ENCODE measurements around the gene SGPL1.
"Not testable (repeated sequence)": the region's sequence is repeated elsewhere in the genome, so short reads cannot be mapped to it uniquely, and the experiment has no call there.

SGPL1 gene, protein sequence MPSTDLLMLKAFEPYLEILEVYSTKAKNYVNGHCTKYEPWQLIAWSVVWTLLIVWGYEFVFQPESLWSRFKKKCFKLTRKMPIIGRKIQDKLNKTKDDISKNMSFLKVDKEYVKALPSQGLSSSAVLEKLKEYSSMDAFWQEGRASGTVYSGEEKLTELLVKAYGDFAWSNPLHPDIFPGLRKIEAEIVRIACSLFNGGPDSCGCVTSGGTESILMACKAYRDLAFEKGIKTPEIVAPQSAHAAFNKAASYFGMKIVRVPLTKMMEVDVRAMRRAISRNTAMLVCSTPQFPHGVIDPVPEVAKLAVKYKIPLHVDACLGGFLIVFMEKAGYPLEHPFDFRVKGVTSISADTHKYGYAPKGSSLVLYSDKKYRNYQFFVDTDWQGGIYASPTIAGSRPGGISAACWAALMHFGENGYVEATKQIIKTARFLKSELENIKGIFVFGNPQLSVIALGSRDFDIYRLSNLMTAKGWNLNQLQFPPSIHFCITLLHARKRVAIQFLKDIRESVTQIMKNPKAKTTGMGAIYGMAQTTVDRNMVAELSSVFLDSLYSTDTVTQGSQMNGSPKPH
- total RNA-seq, result 49.1 to 105 (median 85.3) reads per million in 18 experiments

GRCh38 chr10:70815504-70816219 lies at the start of gene SGPL1:
SGPL1 (plus strand) TSS chr10:70815948; CDS start chr10:70816854, 906 bp downstream.
- peak; percentile 83 to 87 for DNase-seq

DNA sequence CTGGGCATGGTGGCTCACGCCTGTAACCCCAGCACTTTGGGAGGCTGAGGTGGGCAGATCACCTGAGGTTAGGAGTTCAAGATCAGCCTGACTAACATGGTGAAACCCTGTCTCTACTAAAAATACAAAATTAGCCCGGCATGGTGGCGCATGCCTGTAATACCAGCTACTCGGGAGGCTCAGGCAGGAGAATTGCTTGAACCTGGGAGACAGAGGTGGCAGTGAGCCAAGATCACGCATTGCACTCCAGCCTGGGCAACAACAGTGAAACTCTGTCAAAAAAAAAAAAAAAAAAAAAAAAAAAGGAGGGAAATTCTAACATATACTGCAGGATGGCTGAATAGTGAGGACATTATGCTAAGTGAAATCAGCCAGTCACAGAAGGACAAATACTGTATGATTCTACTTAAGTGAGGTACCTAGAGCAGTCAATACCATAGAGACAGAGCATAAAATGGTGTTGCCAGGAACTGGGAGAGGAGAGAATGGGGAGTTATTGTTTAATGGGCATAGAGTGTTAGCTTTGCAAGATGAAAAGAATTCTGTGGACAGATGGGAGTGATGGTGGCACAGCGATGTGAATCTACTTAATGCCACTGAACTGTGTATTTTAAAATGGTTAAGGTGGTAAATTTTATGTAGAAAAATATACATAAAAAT lies 47.6 kb upstream of the SGPL1 start:
- not testable (repeated sequence) for DNase-seq

DNA sequence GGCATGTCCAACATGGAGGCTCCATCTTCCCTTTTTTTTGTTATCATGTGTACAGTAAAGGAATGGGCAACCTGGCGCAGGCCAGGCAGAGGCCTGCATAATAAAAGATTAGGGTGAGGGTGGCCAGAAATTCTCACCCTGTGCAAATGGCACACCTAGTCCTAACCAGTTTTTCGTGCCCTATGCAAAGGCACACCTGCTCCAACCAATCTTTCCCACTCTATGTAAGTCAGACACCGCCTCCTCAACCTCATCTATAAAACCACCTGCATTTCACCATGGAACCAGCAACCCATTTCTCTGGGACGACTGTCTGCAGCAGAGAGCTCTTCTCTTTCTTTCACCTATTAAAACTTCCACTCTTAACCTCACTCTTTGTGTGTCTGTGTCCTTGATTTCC lies 46.6 kb upstream of the SGPL1 start:
- DNase-seq, result no peak

DNA sequence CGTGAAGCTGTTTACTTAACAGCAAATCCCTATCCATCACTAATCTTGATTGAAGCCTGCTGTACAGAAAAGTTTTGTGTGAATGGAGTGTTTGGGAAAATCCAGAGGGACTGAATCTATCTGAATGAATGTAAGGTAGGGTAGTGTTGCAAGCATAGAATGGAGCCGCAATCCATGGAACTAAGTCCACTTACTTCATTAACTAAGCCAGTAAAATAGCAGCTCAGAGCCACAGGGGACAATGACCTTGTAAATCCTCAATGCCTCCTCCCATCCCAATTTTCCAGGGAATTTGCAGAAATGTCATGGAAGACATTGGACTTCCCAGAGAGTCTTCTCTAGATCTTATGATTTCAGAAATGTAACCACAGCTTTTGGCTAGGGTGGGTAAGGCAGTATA lies 45.7 kb upstream of the SGPL1 start:
- no peak for DNase-seq

DNA sequence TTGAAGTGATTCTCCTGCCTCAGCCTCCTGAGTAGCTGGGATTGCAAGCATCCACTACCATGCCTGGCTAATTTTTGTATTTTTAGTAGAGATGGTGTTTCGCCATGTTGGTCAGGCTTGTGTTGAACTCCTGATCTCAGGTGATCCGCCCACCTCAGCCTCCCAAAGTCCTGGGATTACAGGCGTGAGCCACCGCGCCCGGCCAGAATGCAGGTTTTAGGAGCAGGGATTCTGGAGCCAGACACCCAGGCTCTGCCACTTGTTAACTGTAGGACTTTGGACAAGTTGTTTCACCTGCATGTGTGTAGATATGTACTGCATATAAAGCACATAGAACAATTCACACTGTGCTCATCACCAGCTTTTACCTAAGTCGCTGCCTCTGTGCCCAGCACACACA lies 45.2 kb upstream of the SGPL1 start:
- not testable (repeated sequence) for DNase-seq

GRCh38 chr10:70771311-70772194 lies 44.2 kb upstream of the SGPL1 start:
- no peak for DNase-seq

GRCh38 chr10:70772627-70773026 lies 43.1 kb upstream of the SGPL1 start:
- peak; percentile 17 to 57 for DNase-seq

GRCh38 chr10:70773461-70773860 lies 42.3 kb upstream of the SGPL1 start:
- DNase-seq, result no peak

DNA sequence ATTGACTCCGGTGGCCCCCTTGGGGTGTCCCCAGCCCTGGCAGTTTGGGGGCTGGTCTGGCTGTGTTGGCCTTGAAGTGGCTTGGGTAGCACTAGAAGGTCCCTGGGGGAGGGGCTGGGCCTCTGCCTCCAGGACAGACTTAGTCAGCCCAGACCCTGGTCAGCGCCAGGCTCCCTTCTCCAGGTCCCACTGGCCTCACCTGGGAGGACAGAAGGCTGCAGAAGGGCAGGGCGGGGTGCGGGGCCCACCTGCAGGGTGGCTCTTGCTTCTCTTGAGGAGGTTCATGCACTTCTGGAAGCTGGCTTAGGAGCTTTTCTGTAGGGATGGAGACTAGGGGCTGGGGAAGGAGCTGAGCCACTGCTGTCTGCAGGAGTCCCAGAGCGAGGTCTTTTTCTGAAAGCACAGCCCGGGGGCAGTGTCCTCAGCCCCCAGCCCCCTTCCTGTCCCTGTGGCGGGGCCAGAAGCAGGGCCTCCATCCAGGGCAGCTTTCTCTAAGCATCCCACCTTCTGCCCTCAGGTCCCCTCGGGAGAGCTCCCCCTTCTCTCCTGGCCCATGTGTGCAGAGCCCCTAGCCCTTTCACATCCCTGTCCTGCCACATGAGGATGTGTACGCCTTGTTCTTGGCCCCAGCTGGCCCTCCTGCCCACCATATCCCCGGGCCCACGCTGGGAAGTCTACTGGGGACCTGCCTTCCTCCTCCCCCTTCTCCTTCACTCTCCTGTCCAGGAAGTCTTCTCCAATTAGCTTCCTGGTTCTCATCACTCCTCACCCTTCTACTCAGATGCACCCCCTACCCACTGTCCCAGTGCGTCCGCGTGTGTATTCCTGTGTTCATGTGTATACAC lies 41.6 kb upstream of the SGPL1 start:
- no peak for DNase-seq

DNA sequence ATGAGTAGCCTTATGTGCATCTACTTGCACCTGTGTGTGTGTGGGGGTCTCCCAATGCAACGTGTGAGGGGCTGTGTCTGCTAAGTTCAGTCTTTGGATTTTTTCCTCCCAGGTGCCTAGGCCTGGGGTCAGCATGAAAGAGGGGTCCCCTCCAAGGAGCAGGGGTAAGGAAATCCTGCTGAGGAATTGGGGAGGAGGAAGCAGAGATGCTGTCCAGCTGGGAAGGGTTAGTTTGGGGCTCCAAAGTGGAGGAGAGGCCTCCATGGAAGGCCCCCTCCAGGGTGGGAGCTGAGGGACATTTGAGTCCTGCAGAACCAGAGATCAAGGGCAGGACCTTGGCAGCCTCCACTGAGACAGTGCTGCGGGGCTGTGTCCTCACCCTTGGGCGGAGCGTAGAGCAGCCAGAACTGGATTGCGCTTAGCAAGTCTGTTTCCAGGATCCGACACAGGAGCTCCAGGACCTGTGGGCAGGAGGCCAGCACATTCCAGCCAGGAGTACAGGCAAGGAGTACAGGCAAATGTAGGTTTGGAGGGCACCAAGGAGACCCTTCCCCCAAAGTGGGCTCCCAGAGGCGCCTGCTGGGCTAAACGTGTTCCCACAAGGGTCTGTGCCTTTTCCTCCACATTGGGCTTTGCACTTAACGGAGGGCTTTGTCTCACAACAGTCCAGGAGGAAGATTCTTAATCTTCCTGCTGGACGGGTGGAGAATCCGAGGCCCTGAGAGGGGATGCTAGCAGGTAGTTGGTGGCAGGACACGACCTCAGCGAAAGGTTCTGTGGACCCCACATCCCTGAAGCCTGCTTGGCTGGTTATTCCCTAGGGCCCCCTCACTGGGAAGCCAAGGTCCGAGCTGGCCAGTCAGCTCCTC lies 40.7 kb upstream of the SGPL1 start:
- no peak for DNase-seq

GRCh38 chr10:70775679-70776454 lies 39.9 kb upstream of the SGPL1 start:
- DNase-seq, result no peak

DNA sequence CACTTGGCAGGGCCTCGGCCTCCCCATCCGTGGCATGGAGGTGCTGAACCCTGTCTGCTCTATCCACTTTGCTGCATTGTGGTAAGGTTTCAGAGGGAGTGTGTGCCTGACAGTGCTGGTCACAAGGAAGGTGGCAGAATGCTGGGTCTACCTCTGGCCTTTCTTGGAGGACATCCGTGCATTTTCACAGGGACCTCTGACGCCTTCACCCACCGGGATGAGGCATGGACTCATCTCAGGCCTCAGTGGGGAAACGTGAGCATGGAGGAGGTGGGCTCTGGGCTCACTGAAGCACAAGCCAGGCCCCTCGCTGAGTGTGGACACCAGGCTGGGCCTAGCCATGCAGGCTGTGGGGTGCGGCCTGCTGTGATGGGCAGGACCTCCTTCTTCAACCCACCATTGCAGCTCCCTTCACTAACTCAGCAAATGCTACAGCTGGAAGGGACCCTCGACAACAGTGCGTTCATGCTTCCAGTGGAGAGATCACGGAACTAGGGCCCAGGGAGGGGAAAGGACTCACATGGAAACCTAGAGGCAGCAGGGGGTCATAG lies 39.2 kb upstream of the SGPL1 start:
- no peak for DNase-seq

DNA sequence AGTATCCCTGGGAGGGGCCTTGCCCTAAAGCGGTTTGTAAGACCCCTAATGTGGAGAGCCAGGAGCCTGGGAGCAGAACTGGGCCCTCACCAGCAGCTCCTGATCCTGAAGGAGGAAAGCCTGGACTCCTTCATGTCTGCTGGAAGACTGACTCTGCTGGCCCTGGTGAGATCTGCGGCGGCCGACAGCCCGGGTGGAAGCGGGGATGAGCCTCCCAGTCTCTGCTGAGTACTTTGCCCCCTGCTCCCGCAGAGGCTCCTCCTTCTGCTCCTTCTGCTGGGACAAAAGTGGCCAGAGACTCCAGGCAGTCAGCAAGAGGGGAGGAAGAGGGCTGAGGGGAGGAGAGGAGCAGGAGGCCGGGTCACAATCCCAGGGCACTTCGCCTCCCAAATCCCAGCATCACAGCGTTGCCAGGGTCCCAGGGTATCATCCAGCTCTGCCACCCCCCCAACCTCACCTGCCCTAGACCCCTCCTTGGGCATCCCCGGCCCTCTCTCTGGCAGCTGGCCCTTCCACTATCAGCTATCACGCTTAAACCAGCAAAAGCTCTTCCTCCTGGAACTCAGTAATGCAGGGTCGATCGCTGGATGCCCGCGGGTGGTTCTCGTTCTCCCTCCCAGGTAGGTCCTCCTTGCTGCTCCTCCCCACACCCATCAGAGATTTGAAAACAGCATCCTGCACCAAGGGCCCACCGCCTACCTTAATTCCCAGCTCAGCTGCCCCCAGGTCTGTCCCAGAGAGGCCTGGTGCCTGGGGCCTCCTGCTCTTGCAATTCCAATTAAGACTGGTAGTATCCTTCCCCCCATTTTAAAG lies 38.5 kb upstream of the SGPL1 start:
- no peak for DNase-seq

- no peak for DNase-seq
Measured at GRCh38 chr10:70778267-70778924, 37.4 kb upstream of the SGPL1 start.

GRCh38 chr10:70779088-70779487 lies 36.7 kb upstream of the SGPL1 start:
- DNase-seq, result no peak

- DNase-seq, result peak; percentile 86 to 88
Measured at GRCh38 chr10:70779511-70780369, 36.0 kb upstream of the SGPL1 start.

Data from inflammatory macrophage (primary cell).